Measurements from ENCODE around the gene EVA1C.
"Not testable (repeated sequence)": the region's sequence is repeated elsewhere in the genome, so short reads cannot be mapped to it uniquely, and the experiment has no call there.

DNA sequence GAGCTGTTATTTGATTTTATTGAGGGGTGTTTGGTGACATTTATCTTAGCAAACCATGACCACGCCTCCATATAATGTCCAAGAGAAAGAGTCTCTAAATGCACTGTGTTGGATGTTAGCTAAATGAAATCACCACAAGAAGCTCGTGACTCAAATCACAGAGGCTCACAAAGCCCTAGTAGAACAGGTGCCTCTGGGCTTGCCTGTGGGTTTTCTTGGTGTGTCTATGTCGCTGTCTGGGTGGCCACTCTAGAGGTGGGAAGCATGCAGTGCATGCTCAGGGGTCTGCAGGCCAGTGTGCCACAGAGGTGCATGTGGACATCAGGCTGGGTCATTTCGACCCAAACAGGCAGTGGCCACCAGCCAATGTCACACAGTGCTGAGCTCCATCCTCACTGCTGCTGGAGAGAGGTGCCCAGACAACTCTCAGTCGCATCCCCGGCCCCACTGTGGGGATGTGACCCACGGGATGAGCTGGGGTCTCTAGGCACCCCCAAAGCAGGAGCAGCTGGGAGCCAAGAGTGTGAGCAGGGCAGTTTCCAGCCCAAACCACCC, 94.0 kb downstream of the EVA1C start:
- TF ChIP-seq, protein P1, sequence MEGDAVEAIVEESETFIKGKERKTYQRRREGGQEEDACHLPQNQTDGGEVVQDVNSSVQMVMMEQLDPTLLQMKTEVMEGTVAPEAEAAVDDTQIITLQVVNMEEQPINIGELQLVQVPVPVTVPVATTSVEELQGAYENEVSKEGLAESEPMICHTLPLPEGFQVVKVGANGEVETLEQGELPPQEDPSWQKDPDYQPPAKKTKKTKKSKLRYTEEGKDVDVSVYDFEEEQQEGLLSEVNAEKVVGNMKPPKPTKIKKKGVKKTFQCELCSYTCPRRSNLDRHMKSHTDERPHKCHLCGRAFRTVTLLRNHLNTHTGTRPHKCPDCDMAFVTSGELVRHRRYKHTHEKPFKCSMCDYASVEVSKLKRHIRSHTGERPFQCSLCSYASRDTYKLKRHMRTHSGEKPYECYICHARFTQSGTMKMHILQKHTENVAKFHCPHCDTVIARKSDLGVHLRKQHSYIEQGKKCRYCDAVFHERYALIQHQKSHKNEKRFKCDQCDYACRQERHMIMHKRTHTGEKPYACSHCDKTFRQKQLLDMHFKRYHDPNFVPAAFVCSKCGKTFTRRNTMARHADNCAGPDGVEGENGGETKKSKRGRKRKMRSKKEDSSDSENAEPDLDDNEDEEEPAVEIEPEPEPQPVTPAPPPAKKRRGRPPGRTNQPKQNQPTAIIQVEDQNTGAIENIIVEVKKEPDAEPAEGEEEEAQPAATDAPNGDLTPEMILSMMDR (conservative IDR thresholded peaks at IDR 0.05 in 1 of 2, IDR thresholded peaks at IDR 0.05 in 1 of 2; ENCODE audit: extremely low read depth in 1 of 2, insufficient read depth in 1 of 2, low read depth in 1 of 2, low read length in 2 of 2), result not testable (repeated sequence)
- not testable (repeated sequence) for TF ChIP-seq EZH2 (IDR thresholded peaks at IDR 0.05; ENCODE audit: borderline replicate concordance, low read length)
